ENCODE measurements around the gene C1QTNF6. TPM values are rescaled to one million over a fixed set of nuclear protein-coding genes. Genes with fewer than 3 reads are reported as not detected.

C1QTNF6 gene
- total and polyA plus RNA-seq, 2 of the 8 experiments (the other 6 are each of a cell fraction or from before 2014, with no cell fraction given): 3.1 to 6.5 TPM

- Histone ChIP-seq H3K27me3 (replicated peaks in 1 of 4; ENCODE audit: control insufficient read depth in 3 of 4, extremely low read depth in 1 of 4, insufficient read depth in 3 of 4, low read length in 3 of 4) (no peaks in the 10 kb centered on the region), H3K4ac (replicated peaks; ENCODE audit: insufficient read length, low read depth, low read length) (no peak overlapping the region), H3K4me3 (ENCODE audit: extremely low read depth in 1 of 4, insufficient read depth in 2 of 4, low read depth in 3 of 4, low read length in 4 of 4) (no peak overlapping the region), H3K56ac (replicated peaks; ENCODE audit: insufficient read length, low read depth, low read length) (no peak overlapping the region), H4K5ac (ENCODE audit: insufficient read length, low read depth, low read length) (no peak overlapping the region), H3K14ac (ENCODE audit: insufficient read length) (no peak overlapping the region), H4K91ac (replicated peaks; ENCODE audit: insufficient read length, low read length) (no peak overlapping the region), H3K23ac (ENCODE audit: insufficient read length) (no peak overlapping the region), H3K18ac (ENCODE audit: extremely low read depth, low read length) (no peak overlapping the region), H2BK20ac (ENCODE audit: low read length) (no peak overlapping the region), H3K4me1 (replicated peaks in 1 of 4; ENCODE audit: control insufficient read depth in 3 of 4, insufficient read depth in 4 of 4, low read length in 3 of 4) (0 out of 7 replicates have a peak, but pooled peaks cover 0 to 3% (median 0%) of the 10 kb centered on the region in 4 experiments), H3K27ac (ENCODE audit: low read depth, low read length) (no peak overlapping the region), H2AK5ac (ENCODE audit: low read depth, low read length) (no peak overlapping the region), H2BK5ac (ENCODE audit: low read depth, low read length) (no peak overlapping the region), H3K9me3 (ENCODE audit: insufficient read depth in 2 of 2, low read depth in 1 of 2, low read length in 1 of 2) (no peaks in the 10 kb centered on the region), H2BK120ac (replicated peaks; ENCODE audit: low read depth, low read length) (no peak overlapping the region), H3K9ac (replicated peaks in 1 of 4; ENCODE audit: extremely low read depth in 1 of 4, low read depth in 3 of 4, low read length in 3 of 4) (no peak overlapping the region), H2BK15ac (ENCODE audit: low read length) (no peak overlapping the region), H4K20me1 (replicated peaks in 1 of 2; ENCODE audit: control insufficient read depth in 1 of 2, insufficient read depth in 2 of 2, low read length in 2 of 2) (no peaks in the 10 kb centered on the region), H3K79me1 (ENCODE audit: low read depth, low read length) (no peaks in the 10 kb centered on the region), H3K36me3 (ENCODE audit: control insufficient read depth in 2 of 4, insufficient read depth in 4 of 4, low read length in 3 of 4) (no peaks in the 10 kb centered on the region), H3K79me2 (ENCODE audit: control insufficient read depth in 1 of 2, insufficient read depth in 2 of 2, low read length in 2 of 2) (no peaks in the 10 kb centered on the region), H2BK12ac (ENCODE audit: low read depth, low read length) (no peak overlapping the region), H3K4me2 (ENCODE audit: insufficient read depth in 1 of 2, low read depth in 2 of 2, low read length in 2 of 2) (no peak overlapping the region), H3K23me2 (ENCODE audit: low read depth, low read length) (peaks cover 2% of the 10 kb centered on the region; the same call in 1 of the 2 replicates), H2AFZ (ENCODE audit: low read length) (no peak overlapping the region), H4K8ac (ENCODE audit: extremely low read depth, insufficient read depth, low read length) (no peak overlapping the region; the same call in 1 of the 2 replicates)
- DNase-seq (ENCODE audit: low read depth in 1 of 2, low spot score in 2 of 2) (no peak), FAIRE-seq (no peak)
- CTCF ChIA-PET (ENCODE audit: partially characterized antibody): interaction anchor here (1.0 to 1.9 kb wide), 4 partner anchors 12 to 30 kb away, joined by 3 to 5 read pairs (median 4); no protein-coding TSS in a partner anchor
- POLR2A ChIA-PET (ENCODE audit: partially characterized antibody): no interaction called here
- WGBS, 2 experiments (ENCODE audit: extremely low coverage in 1 of 2, insufficient coverage in 1 of 2, insufficient read length in 1 of 2, insufficient replicate concordance in 2 of 2, low coverage in 1 of 2, low lambda C conversion rate in 2 of 2, missing lambda C conversion rate in 1 of 2): 87% methylated on average over 14 of the region's 14 CpGs; no CpG with 5 or more reads in 1 of the 2 experiments
- TF ChIP-seq BRCA1 (IDR thresholded peaks at IDR 0.05; ENCODE audit: low read depth, low read length): no peak
- no peak for TF ChIP-seq TCF12 (IDR thresholded peaks at IDR 0.05; ENCODE audit: low read depth, low read length)
- no peak for TF ChIP-seq RNF2 (IDR thresholded peaks at IDR 0.05; ENCODE audit: borderline replicate concordance, low read depth, low read length, missing control alignments, poor library complexity, severe bottlenecking)
- TF ChIP-seq SP2 (IDR thresholded peaks at IDR 0.05; ENCODE audit: low read length): no peak
- no peak for TF ChIP-seq PHF8 (conservative IDR thresholded peaks at IDR 0.05; ENCODE audit: low read depth, low read length)
- no peak for TF ChIP-seq FOSL1 (IDR thresholded peaks at IDR 0.05; ENCODE audit: insufficient read depth, low read depth, low read length)
- TF ChIP-seq KDM4A (IDR thresholded peaks at IDR 0.05; ENCODE audit: low read depth, low read length, severe bottlenecking): no peak
- TF ChIP-seq SIN3A (conservative IDR thresholded peaks at IDR 0.05 in 1 of 2, IDR thresholded peaks at IDR 0.05 in 1 of 2; ENCODE audit: low read depth in 1 of 2, low read length in 2 of 2): no peak
- TF ChIP-seq, protein P1, sequence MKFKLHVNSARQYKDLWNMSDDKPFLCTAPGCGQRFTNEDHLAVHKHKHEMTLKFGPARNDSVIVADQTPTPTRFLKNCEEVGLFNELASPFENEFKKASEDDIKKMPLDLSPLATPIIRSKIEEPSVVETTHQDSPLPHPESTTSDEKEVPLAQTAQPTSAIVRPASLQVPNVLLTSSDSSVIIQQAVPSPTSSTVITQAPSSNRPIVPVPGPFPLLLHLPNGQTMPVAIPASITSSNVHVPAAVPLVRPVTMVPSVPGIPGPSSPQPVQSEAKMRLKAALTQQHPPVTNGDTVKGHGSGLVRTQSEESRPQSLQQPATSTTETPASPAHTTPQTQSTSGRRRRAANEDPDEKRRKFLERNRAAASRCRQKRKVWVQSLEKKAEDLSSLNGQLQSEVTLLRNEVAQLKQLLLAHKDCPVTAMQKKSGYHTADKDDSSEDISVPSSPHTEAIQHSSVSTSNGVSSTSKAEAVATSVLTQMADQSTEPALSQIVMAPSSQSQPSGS (IDR thresholded peaks at IDR 0.05; ENCODE audit: low read length): no peak
- no peak for TF ChIP-seq BCL11A (IDR thresholded peaks at IDR 0.05; ENCODE audit: low read depth in 2 of 2, low read length in 2 of 2)
These were observed 42.8 kb upstream of the C1QTNF6 start for GRCh38 chr22:37230673-37231405.

All from H1 (cell line).